Keratinocyte (primary cell): Measurements from ENCODE around the gene FRY. TPM values are rescaled to one million over a fixed set of nuclear protein-coding genes. Genes with fewer than 3 reads are reported as not detected.

Source experiments
- DNase-seq: peaks from one replicate; pipeline ENCODE4 v3.0.0-alpha.2; 2011; ENCODE audit warnings: low read depth, missing footprints, low spot score
- FAIRE-seq: peaks from 2 replicates; lab custom pipeline; 2011; peaks lifted over from hg19 to GRCh38; lab: Jason Lieb, UNC
- H2AFZ ChIP-seq: 2 replicates; pipeline ENCODE4 v1.6.0; 2012; ENCODE audit warnings: low read length, control low read depth, inconsistent platforms; ENCODE audit not compliant: control insufficient read depth
- H3K27ac ChIP-seq: 2 replicates; pipeline ENCODE4 v1.5.1; 2011; ENCODE audit warnings: low read length; ENCODE audit not compliant: control insufficient read depth, insufficient read depth
- H3K27me3 ChIP-seq: 3 replicates; pipeline ENCODE4 v1.6.0; 2011; ENCODE audit warnings: low read length; ENCODE audit not compliant: control insufficient read depth, insufficient read depth; ENCODE audit errors: extremely low read depth
- H3K36me3 ChIP-seq, 2 experiments: 2 replicates in 1 of 2; 3 replicates in 1 of 2; pipeline ENCODE4 v1.5.1; 2011; ENCODE audit warnings: low read length in 2 of 2, mild to moderate bottlenecking in 1 of 2; ENCODE audit not compliant: control insufficient read depth in 2 of 2, insufficient read depth in 2 of 2; ENCODE audit errors: extremely low read depth in 1 of 2
- H3K4me1 ChIP-seq: 3 replicates; pipeline ENCODE4 v1.5.1; 2011; ENCODE audit warnings: low read length; ENCODE audit not compliant: control insufficient read depth, insufficient read depth; ENCODE audit errors: extremely low read depth
- H3K4me2 ChIP-seq: 3 replicates; pipeline ENCODE4 v1.6.0; 2011; ENCODE audit warnings: low read depth, low read length; ENCODE audit not compliant: control insufficient read depth, insufficient read depth; ENCODE audit errors: extremely low read depth
- H3K4me3 ChIP-seq, 3 experiments: fragments of 200-600 bp in 1 of 3; sonication (generic) in 1 of 3; 2 replicates in 2 of 3; 3 replicates in 1 of 3; pipeline ENCODE4 v1.5.1; 2011 to 2016; ENCODE audit warnings: low read length in 3 of 3, mild to moderate bottlenecking in 3 of 3, control low read depth in 2 of 3, inconsistent platforms in 1 of 3, low read depth in 1 of 3, mixed read lengths in 1 of 3, mixed run types in 1 of 3, moderate library complexity in 1 of 3; ENCODE audit not compliant: control insufficient read depth in 2 of 3, insufficient read depth in 2 of 3; ENCODE audit errors: extremely low read depth in 1 of 3
- H3K79me2 ChIP-seq: 2 replicates; pipeline ENCODE4 v1.6.0; 2012; ENCODE audit warnings: low read length; ENCODE audit not compliant: control insufficient read depth, insufficient read depth
- H3K9ac ChIP-seq: 3 replicates; pipeline ENCODE4 v1.6.0; 2011; ENCODE audit warnings: low read length; ENCODE audit not compliant: control insufficient read depth, insufficient read depth; ENCODE audit errors: extremely low read depth
- H3K9me1 ChIP-seq: 3 replicates; pipeline ENCODE4 v1.6.0; 2011; ENCODE audit warnings: low read length; ENCODE audit not compliant: control insufficient read depth, insufficient read depth; ENCODE audit errors: extremely low read depth
- H3K9me3 ChIP-seq: 2 replicates; pipeline ENCODE4 v1.5.1; 2012; ENCODE audit warnings: low read depth, low read length; ENCODE audit not compliant: control insufficient read depth
- H4K20me1 ChIP-seq: 3 replicates; pipeline ENCODE4 v1.6.0; 2011; ENCODE audit warnings: low read length; ENCODE audit not compliant: control insufficient read depth, insufficient read depth; ENCODE audit errors: extremely low read depth
- CTCF ChIP-seq, 3 experiments: IDR thresholded peaks in 1 of 3; conservative IDR thresholded peaks in 1 of 3; optimal IDR thresholded peaks in 1 of 3; 2 replicates in 2 of 3; 3 replicates in 1 of 3; pipeline versions ENCODE3 to v1.5.1; 2011; ENCODE audit warnings: low read length in 3 of 3, mild to moderate bottlenecking in 3 of 3, moderate library complexity in 2 of 3, control low read depth in 1 of 3, inconsistent platforms in 1 of 3; ENCODE audit not compliant: insufficient read depth in 2 of 3; ENCODE audit errors: extremely low read depth in 1 of 3
- EZH2 ChIP-seq: IDR thresholded peaks from one replicate; pipeline ENCODE4 v1.6.1; 2012; ENCODE audit warnings: inconsistent platforms, mild to moderate bottlenecking, low read length, moderate library complexity
- dilution Hi-C: fragments of 300-500 bp; cut with MboI; formaldehyde crosslinking; loops from one replicate; pipeline ENCODE4 v1.7.0; 2020; ENCODE audit warnings: low sequenced_read_pairs; ENCODE audit not compliant: extremely low pct_ligation_motif_present
- polyA plus RNA-seq, 5 experiments: library from polyadenylated mRNA; depleted of rRNA in 3 of 5; stranded (reverse) in 3 of 5; stranded (forward) in 1 of 5; unstranded in 1 of 5; fragments of >200 nt; gene quantifications; 1 replicate in 1 of 5; 2 replicates in 3 of 5; 3 replicates in 1 of 5; pipeline versions ENCODE4 v1.2.1 to v1.2.3, GENCODE V29; 2011 to 2012; ENCODE audit warnings: missing spikeins in 2 of 5, low read depth in 1 of 5, low replicate concordance in 1 of 5

FRY gene
- polyA plus RNA-seq, 1 donor (not counting 4 experiments of a cell fraction or from before 2014, with no cell fraction given), result 0.80 TPM

DNA sequence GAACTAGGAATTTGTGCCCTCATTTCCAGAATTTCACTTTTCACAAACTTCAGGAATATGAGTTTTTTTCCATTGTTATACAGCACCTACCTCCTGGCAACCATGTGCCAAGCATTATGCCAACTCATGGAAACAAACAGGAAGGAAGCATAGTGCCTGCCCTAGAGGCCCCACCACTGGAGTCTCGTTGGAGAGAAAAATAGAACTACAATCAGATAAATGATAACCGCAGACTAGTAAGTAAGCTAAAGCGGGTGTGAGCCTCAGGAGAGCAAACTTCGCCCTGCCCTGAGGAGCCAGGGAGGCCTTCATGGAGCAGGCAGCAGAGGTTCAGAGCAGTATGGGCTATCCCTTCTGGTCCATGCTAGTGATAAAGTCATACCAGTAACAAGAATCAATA lies 75.9 kb downstream of the FRY start:
- Histone ChIP-seq H3K4me3 (no peak overlapping the region), H3K36me3 (no peaks in the 10 kb centered on the region), H3K9me3 (no peaks in the 10 kb centered on the region), H3K9ac (no peak overlapping the region), H3K9me1 (no peaks in the 10 kb centered on the region), H2AFZ (no peak overlapping the region), H3K4me2 (no peak overlapping the region), H3K79me2 (no peaks in the 10 kb centered on the region), H3K4me1 (no peaks in the 10 kb centered on the region), H3K27ac (no peak overlapping the region), H4K20me1 (no peaks in the 10 kb centered on the region), H3K27me3 (no peaks in the 10 kb centered on the region)
- FAIRE-seq, result no peak
- no peak for DNase-seq
- TF ChIP-seq CTCF (optimal IDR thresholded peaks at IDR 0.05 in 1 of 3, IDR thresholded peaks at IDR 0.05 in 1 of 3, conservative IDR thresholded peaks at IDR 0.05 in 1 of 3; ENCODE audit: extremely low read depth in 1 of 3, insufficient read depth in 2 of 3, low read length in 3 of 3), result no peak
- no peak for TF ChIP-seq EZH2
- dilution Hi-C loops, result no loop called here

DNA sequence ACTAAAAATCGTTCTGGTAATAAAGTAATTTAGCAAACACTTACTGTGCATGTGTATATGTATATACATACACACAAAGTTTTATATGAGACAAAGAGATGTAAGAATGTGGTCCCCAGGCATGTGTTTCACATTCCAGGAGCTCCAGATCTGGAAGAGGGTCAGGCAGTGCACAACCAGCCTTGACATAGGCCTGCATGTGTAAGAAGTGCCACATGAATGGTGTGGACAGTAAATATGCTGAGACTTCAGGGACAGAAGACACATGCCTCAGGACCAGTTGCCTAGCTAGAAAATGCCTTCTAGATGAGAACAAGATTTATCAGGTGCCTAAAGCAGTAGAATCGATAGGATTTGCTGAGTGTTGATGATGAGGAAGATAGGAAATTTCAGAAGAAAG lies 76.4 kb downstream of the FRY start:
- FAIRE-seq, result no peak
- no peaks in the 10 kb centered on the region for H3K4me1 ChIP-seq
- no peaks in the 10 kb centered on the region for H3K36me3 ChIP-seq
- H3K27me3 ChIP-seq, result no peaks in the 10 kb centered on the region
- H3K9me3 ChIP-seq, result no peaks in the 10 kb centered on the region
- no peaks in the 10 kb centered on the region for H3K79me2 ChIP-seq
- no peak overlapping the region for H3K27ac ChIP-seq
- no peaks in the 10 kb centered on the region for H4K20me1 ChIP-seq
- dilution Hi-C loops, result no loop called here
- no peak overlapping the region for H3K4me3 ChIP-seq
- H3K9me1 ChIP-seq, result no peaks in the 10 kb centered on the region
- H2AFZ ChIP-seq, result no peak overlapping the region
- DNase-seq, result no peak
- TF ChIP-seq CTCF (optimal IDR thresholded peaks at IDR 0.05 in 1 of 3, IDR thresholded peaks at IDR 0.05 in 1 of 3, conservative IDR thresholded peaks at IDR 0.05 in 1 of 3; ENCODE audit: extremely low read depth in 1 of 3, insufficient read depth in 2 of 3, low read length in 3 of 3) (no peak), EZH2 (no peak)
- no peak overlapping the region for H3K4me2 ChIP-seq
- no peak overlapping the region for H3K9ac ChIP-seq
